GM19372 (cell line): ENCODE measurements around the gene CDH11.

Experiments
- ATAC-seq: cut with Tn5 transposase; IDR thresholded peaks from one replicate; pipeline ENCODE4 v1.9.1; 2021; ENCODE audit warnings: mild to moderate bottlenecking, low read depth, moderate library complexity; ENCODE audit not compliant: unreplicated experiment

The CDH11 gene

DNA sequence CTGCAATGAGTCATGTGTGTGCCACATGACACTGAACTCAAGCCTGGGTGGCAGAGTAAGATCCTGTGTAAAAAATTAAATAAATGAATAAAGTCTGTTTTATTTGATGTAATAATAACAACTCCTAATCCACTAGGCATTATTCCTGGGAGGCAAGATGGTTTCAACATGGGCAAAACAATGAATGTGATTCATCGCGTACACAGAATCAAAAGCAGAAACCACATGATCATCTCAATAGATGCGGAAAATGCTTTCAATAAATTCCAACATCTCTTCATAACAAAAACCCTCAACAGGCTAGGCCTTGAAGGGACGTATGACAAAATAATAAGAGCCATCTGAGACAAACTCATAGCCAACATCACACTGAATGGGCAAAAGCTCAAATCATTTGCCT, 195.4 kb downstream of the CDH11 start:
- no peak for ATAC-seq

DNA sequence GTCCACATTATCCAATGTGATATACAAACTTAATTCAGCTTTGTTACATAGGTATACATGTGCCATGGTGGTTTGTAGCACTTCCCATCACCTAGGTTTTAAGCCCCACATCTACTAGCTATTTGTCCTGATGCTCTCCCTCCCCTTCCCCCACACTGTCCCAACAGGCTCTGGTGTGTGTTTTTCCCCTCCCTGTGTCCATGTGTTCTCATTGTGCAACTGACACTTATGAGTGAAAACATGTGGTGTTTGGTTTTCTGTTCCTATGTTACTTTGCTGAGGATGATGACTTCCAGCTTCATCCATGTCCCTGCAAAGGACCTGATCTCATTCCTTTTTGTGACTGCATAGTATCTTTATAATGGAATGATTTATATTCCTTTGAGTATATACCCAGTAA, 196.7 kb downstream of the CDH11 start:
- no peak for ATAC-seq

DNA sequence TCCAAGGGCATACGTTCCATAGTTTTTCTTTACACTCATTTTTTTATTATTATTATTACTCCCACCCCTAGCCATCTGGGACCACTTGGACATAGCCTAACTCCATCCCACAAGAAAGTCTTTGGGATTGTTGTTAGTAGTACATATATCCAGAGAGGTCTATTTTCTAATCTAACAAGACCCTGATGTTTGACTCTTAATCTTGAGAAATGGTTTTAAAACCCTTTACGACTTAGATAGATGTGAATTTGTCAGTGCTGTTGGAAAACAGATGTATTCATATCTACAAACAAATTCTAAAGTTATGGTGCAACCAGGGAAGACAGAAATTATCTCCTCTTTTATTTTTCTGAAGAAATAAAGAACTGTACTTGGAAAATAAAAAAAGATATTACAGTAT, 197.8 kb downstream of the CDH11 start:
- ATAC-seq = no peak

DNA sequence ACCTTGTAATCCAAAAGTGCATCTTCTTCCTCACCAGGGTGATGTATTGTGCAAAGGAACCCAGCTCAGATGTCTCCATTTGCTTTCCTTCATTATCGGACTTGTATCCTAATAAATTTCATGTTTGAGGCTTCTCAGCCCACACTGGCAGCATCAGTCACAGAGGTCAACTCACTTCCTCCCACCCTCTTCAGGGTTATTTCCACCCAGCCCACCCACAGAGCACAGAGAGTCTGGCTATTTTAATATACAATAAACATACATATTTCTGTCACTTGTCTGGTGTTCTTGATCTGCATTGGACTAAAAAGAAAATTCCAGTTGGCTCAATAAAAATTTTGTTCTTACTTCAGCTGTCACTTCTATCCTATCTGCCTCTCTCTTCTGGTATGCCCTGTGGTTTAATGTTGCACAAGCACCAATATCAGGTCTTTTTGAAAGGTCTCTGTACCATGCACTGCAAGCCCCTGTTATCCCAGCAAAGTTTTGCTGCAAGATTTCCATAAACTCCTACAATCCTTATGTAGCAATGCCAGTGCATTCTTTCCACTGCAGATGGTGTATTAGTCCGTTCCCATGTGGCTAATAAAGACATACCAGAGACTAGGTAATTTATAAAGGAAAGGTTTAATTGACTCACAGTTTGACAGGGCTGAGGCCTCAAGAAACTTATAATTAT, 201.8 kb downstream of the CDH11 start:
- no peak for ATAC-seq

DNA sequence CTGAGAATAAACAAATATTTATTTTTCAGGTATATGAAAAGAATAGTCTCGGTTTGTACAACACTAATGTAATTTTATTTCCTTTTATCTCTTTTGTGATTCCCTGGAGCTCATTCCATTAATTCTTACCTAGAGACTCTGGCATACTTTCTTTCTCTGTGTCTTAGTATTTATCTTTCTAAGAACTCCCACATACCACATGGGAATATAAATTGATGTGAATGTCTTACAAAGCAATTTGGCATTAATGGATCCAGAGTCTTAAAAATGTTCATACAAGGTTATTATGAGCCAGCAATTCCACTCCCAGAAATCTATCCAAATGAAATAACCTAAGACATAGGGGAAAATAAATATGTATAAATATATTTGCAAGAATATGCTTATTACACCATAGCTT, 202.7 kb downstream of the CDH11 start:
- no peak for ATAC-seq

DNA sequence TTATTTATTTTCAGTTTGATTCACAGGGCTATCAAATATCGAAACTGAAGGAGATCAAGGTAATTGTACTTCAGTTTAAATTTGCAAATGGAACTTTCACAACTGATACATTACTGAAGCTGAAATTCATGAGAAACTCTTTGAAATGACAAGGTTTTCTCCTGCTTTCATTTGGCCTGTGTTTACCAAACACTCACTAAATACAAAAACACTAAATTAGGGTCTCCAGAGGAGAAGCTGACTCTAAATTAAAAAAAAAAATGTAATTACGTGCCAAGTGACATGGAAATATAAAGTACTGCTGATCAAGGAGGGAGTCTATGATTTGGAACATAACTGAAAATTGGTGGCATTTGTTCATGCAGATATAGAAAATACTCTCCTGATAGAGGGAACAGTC, 205.8 kb downstream of the CDH11 start:
- no peak for ATAC-seq

DNA sequence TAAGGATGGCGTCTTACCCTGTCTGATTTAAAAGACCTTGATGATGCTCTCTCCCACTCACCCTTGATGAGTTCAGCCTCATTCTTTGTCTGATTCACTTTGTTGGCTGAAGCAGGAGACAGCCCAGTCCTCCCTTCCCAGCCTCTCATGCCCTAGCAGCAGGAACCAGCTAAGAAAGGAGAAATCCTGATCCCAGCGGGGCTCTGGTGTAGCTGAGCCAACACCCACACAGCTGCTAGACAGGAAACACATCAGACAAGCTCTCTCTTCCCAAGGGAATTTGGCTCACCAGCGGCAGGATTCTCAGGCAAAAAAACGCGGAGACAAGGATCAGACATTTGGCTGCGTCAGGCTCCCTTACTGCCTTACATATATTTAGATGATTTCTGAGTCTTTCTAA, 211.5 kb downstream of the CDH11 start:
- ATAC-seq = no peak

DNA sequence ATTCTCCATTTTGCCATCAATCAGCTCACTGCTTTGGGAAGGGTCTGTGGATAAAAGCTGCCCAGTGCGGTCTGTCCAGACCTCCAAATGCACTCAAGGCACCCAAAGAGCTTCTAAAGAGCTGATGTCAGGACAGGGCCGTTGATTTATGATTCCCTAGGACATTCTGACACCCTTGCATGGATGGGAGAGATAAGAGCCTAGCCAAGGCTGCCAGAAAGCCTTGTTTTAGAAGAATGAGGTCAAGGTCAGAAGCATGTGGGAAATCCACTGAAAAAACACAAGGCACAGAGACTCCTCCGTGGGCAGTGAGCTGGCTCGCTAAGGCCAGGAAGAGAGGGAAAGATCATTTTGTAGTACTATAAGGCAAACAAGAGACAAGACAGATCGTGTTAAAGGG, 214.0 kb downstream of the CDH11 start:
- no peak for ATAC-seq

DNA sequence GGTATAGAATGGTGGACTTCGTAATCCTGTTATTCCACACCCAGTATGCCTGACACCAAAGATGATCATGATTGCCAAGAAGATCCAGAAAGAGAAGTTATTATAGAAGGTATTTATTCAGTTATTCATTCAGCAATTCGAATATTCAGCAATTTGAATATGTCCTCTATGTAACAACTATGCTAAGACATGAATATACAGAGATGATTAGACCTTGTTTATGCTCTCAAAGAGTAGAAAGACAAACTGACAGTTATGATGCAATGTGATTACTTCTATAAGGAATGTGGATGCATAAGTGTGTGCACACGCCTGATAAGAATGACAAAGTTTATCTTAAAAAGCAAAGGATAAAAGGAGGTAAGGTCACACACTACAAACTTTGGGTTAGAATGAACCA, 218.1 kb downstream of the CDH11 start:
- no peak for ATAC-seq

DNA sequence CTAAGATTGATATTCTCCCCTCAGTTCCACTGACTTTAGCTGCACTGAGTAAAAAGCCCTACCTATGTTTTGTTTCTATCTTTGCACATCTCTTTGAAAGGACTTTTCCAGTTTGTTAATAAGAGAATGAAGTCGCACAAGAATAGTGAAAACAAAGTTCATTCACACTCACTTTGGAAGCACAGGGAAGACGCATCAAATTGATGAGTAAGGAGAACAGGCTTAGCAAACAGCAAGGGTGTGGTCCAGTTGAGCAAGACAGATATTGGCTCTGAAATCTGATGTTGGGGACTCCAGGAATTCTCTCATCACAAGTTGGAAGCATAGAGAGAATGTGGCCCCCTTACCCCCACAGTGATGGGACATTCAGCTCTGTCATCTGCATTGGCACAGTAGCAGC, 221.3 kb downstream of the CDH11 start:
- ATAC-seq = no peak

DNA sequence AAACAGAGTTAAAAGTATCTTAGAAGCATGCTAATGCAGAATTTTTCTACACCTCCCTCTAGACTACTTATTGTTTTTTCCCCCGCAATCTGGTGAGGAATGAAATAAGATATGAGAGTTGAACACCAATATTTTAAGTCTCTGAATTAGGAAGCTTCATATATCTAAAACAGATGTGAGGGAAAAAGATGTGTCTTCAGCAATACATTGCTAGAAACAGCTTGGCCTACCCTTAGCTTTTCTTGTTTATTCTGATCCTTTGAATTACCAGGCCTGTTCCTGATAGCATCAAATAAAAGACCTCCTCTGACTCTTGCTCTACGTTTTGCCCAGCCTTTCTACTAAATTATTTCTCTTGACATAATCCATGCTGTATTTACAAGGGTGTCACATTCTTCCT, 221.8 kb downstream of the CDH11 start:
- ATAC-seq = no peak

DNA sequence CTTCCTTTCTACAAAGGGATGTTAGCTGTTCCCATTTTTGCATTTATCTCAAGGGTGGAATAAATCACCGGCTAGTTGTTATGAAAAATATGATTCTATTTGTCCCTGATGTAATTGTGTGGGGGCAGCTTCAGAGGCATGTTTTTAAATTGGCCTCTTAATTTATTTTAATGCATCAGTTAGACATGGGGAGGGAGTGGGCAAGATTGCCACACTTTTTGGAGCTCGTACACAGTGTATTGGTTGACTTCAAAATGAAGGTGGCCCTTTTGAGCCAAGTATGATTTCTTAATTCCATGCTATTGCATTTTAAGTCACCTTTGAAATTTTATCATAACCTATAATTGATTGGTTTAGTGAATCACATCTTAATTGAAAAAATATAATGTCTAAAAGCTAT, 223.7 kb downstream of the CDH11 start:
- ATAC-seq = no peak
